K562 (cell line): ENCODE results near the gene FEN1. TPM values are rescaled to one million over a fixed set of nuclear protein-coding genes. Genes with fewer than 3 reads are reported as not detected.
A peak's percentile ranks its signal among the peaks of the same experiment; 100 is the strongest.

ENCODE experiments used
- ATAC-seq: fragments of 200-7000 bp; cut with Tn5 transposase; 3 replicates; pipeline ENCODE4 v1.9.1; 2020; ENCODE audit warnings: moderate library complexity
- BruUV-seq: library from RNA; stranded (reverse); fragments of 400-500 nt; replicated peaks from 2 replicates; lab custom pipeline; 2021; lab: Mats Ljungman, UMichigan
- CTCF ChIA-PET: fragments of 300-600 bp; formaldehyde crosslinking; extraction: SDS; loops from one replicate; lab custom pipeline; 2021; ENCODE audit warnings: low intra/inter-chr PET ratio; lab: Yijun Ruan, JAX
- POLR2A ChIA-PET: fragments of 300-600, 350-650 bp; sonication (Branson Sonifier 250); formaldehyde crosslinking; extraction: SDS; loops from one replicate; lab custom pipeline; 2021; ENCODE audit warnings: antibody characterized with exemption, inconsistent platforms; lab: Yijun Ruan, JAX
- DNase-seq, 4 experiments: peaks; one replicate each; pipeline versions ENCODE4 v3.0.0 to v3.0.0-alpha.2; 2011 to 2018; ENCODE audit warnings: low spot score in 3 of 4, mixed read lengths in 3 of 4; ENCODE audit errors: extremely low read depth in 1 of 4
- FAIRE-seq: peaks from 2 replicates; lab custom pipeline; 2011; peaks lifted over from hg19 to GRCh38; lab: Jason Lieb, UNC
- H2AFZ ChIP-seq: 2 replicates; pipeline ENCODE4 v1.6.0; 2011; ENCODE audit warnings: low read depth, low read length, control low read depth, inconsistent platforms
- H3K27ac ChIP-seq: fragments of 200-600 bp; 3 replicates; pipeline ENCODE4 v1.8.0; 2011; ENCODE audit warnings: low read depth, mild to moderate bottlenecking, control low read depth, inconsistent platforms, low read length, moderate library complexity, mixed read lengths; ENCODE audit errors: extremely low read depth
- H3K27me3 ChIP-seq, 2 experiments: fragments of 300-600 bp in 1 of 2; 2 replicates in 1 of 2; 3 replicates in 1 of 2; pipeline versions ENCODE4 v1.6.0 to v1.8.0; 2011; ENCODE audit warnings: inconsistent platforms in 2 of 2, low read length in 2 of 2, mild to moderate bottlenecking in 1 of 2, mixed read lengths in 1 of 2, moderate library complexity in 1 of 2; ENCODE audit not compliant: control insufficient read depth in 2 of 2, insufficient read depth in 2 of 2
- H3K36me3 ChIP-seq: fragments of 300-600 bp; 3 replicates; pipeline ENCODE4 v1.8.0; 2011; ENCODE audit warnings: mild to moderate bottlenecking, low read length, inconsistent platforms; ENCODE audit not compliant: control insufficient read depth, insufficient read depth
- H3K4me1 ChIP-seq, 2 experiments: fragments of 200-600 bp in 1 of 2; replicated peaks in 1 of 2; 2 replicates in 1 of 2; 3 replicates in 1 of 2; pipeline versions ENCODE4 v1.5.1 to v1.8.0; 2011; ENCODE audit warnings: inconsistent platforms in 2 of 2, low read length in 2 of 2, mild to moderate bottlenecking in 1 of 2, mixed read lengths in 1 of 2, moderate library complexity in 1 of 2; ENCODE audit not compliant: control insufficient read depth in 2 of 2, insufficient read depth in 2 of 2
- H3K4me2 ChIP-seq: 2 replicates; pipeline ENCODE4 v1.6.1; 2011; ENCODE audit warnings: low read length, control low read depth, inconsistent platforms, mixed read lengths; ENCODE audit not compliant: insufficient read depth
- H3K4me3 ChIP-seq: fragments of 200-600 bp; sonication (generic), shearing (Covaris generic); 2 replicates; pipeline ENCODE4 v1.5.1; 2016; ENCODE audit warnings: control low read depth, inconsistent platforms
- H3K79me2 ChIP-seq: fragments of 200-600 bp; 3 replicates; pipeline ENCODE4 v1.8.0; 2011; ENCODE audit warnings: low read length, inconsistent platforms; ENCODE audit not compliant: control insufficient read depth, insufficient read depth
- H3K9ac ChIP-seq, 2 experiments: 2 replicates each; pipeline versions ENCODE4 v1.6.0 to v1.6.1; 2011; ENCODE audit warnings: low read depth in 2 of 2, low read length in 2 of 2, control low read depth in 1 of 2, inconsistent platforms in 1 of 2, mild to moderate bottlenecking in 1 of 2, mixed read lengths in 1 of 2; ENCODE audit not compliant: insufficient read depth in 1 of 2
- H3K9me1 ChIP-seq: one replicate; pipeline ENCODE4 v1.6.0; 2011; ENCODE audit warnings: inconsistent platforms, mild to moderate bottlenecking, low read length, moderate library complexity; ENCODE audit not compliant: control insufficient read depth, insufficient read depth
- H3K9me3 ChIP-seq: replicated peaks from 2 replicates; pipeline ENCODE4 v1.5.1; 2011; ENCODE audit warnings: low read depth, low read length, inconsistent platforms; ENCODE audit not compliant: control insufficient read depth, insufficient read depth
- H4K20me1 ChIP-seq: replicated peaks from 2 replicates; pipeline ENCODE4 v1.6.1; 2011; ENCODE audit warnings: low read length, inconsistent platforms, mixed read lengths; ENCODE audit not compliant: control insufficient read depth, insufficient read depth
- GABPB2 ChIP-seq: fragments of 250-450 bp; sonication (Bioruptor Pico); conservative IDR thresholded peaks from 2 replicates; pipeline ENCODE4 v1.5.1; 2021; ENCODE audit warnings: mild to moderate bottlenecking
- WGBS: fragments of 100-300 bp; shearing (Covaris generic); methylation state at CpG from one replicate; pipeline ENCODE4 v1.1.6; 2016; ENCODE audit warnings: low coverage, mixed read lengths; ENCODE audit not compliant: insufficient coverage; ENCODE audit errors: missing lambda C conversion rate; 5-methylcytosine and 5-hydroxymethylcytosine counted together
- in situ Hi-C: fragments of 300-500 bp; cut with MboI; formaldehyde crosslinking; loops from 4 replicates; pipeline ENCODE4 v1.15.0; 2018; ENCODE audit warnings: inconsistent platforms, mixed read lengths
- intact Hi-C: fragments of 100-400 bp; cut with micrococcal nuclease; formaldehyde crosslinking; loops from 2 replicates; pipeline ENCODE4 v1.14.2; 2022
- polyA plus RNA-seq, 8 experiments: library from polyadenylated mRNA; depleted of rRNA in 4 of 8; stranded (reverse) in 5 of 8; unstranded in 3 of 8; fragments of >200 nt; fragmentation: Nextera tagmentation in 2 of 8; fragmentation: Illumina TruSeq in 1 of 8; extraction: Ambion mirVana in 2 of 8; extraction: Trizol in 1 of 8; gene quantifications; 2 replicates each; pipeline versions ENCODE4 v1.2.1 to v1.2.3, GENCODE V29; 2011 to 2014; ENCODE audit warnings: inconsistent platforms in 1 of 8, missing spikeins in 1 of 8
- total RNA-seq, 7 experiments: library from RNA; depleted of rRNA in 6 of 7; stranded (reverse); fragments of >200 nt in 6 of 7; fragmentation: Illumina TruSeq in 2 of 7; extraction: Trizol in 2 of 7; gene quantifications; 2 replicates each; pipeline versions ENCODE4 v1.2.1 to v1.2.3, GENCODE V29; 2011 to 2021; ENCODE audit warnings: low replicate concordance in 1 of 7
- TF ChIP-seq, protein P1 (sequence below): fragments of 450-650 bp; IDR thresholded peaks from 2 replicates; pipeline ENCODE4 v1.6.1; 2017; ENCODE audit warnings: antibody characterized with exemption, mild to moderate bottlenecking

The FEN1 gene
- total and polyA plus RNA-seq, 9 of the 15 experiments (the other 6 are each of a cell fraction or from before 2014, with no cell fraction given): 58.1 to 156 (median 137) TPM

DNA sequence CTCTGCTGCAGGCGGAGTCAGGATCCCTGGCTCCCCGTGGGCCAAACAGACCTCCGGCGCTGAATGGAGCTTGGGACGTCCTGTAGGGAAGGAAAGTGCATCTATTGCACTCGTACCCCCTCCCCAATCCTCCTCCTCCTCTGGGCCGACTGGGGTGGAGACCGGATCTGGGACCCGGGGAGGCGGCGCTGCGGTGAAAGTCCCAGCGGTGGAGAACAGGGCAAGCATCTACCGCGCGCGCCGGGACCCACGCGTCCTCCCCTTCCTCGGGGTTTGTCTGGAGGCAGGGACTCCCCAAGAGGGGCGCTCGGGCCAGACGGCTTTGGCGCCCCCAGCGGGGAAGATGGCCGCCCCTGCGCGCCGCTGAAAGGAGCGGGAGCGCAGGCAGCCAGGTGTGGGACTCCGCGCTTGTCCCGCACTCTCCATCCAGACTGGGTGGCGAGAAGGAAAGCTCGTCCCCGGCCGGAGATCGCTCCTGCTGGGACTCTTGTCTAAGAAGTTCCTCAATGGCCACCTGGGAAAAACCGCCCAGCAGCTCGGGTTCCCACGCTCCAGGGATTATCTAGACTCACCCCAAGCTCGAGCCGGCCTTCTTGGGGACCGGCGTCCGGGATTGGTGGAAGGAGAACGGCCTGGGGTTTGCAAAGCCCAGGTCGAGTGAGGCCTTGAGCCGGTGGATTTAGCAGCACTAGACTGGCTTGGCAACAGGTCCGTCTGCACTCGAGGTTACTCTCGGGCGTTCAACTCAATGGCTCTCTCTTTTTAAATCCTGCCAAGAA lies 36.1 kb downstream of the FEN1 start:
- no peak for FAIRE-seq
- ATAC-seq: no peak
- Histone ChIP-seq H3K4me2 (no peak overlapping the region), H3K4me1 (peaks cover 7 to 32% of the 10 kb centered on the region in 2 experiments), H3K9ac (0 out of 4 replicates have a peak overlapping the region, but pooled peaks of 1 of the 2 experiments have one; percentile 20), H4K20me1 (no peaks in the 10 kb centered on the region), H3K27me3 (no peaks in the 10 kb centered on the region), H3K9me1 (peaks cover 4% of the 10 kb centered on the region), H3K79me2 (peaks cover 8% of the 10 kb centered on the region; the same call in 2 of the 3 replicates), H3K9me3 (no peaks in the 10 kb centered on the region), H2AFZ (no peak overlapping the region), H3K4me3 (no peak overlapping the region), H3K36me3 (no peaks in the 10 kb centered on the region), H3K27ac (no peak overlapping the region)
- intact Hi-C loops (no loop called here), in situ Hi-C loops (no loop called here)
- CTCF ChIA-PET: no interaction called here
- DNase-seq: no peak
- POLR2A ChIA-PET: interaction anchor here (0.6 kb wide), 1 partner anchor 658 kb away, joined by 3 read pairs; no protein-coding TSS in a partner anchor
- 91% methylated on average over 31 of the region's 55 CpGs for WGBS
- TF ChIP-seq GABPB2 (CRISPR knock-in tag): no peak
- TF ChIP-seq, protein P1, sequence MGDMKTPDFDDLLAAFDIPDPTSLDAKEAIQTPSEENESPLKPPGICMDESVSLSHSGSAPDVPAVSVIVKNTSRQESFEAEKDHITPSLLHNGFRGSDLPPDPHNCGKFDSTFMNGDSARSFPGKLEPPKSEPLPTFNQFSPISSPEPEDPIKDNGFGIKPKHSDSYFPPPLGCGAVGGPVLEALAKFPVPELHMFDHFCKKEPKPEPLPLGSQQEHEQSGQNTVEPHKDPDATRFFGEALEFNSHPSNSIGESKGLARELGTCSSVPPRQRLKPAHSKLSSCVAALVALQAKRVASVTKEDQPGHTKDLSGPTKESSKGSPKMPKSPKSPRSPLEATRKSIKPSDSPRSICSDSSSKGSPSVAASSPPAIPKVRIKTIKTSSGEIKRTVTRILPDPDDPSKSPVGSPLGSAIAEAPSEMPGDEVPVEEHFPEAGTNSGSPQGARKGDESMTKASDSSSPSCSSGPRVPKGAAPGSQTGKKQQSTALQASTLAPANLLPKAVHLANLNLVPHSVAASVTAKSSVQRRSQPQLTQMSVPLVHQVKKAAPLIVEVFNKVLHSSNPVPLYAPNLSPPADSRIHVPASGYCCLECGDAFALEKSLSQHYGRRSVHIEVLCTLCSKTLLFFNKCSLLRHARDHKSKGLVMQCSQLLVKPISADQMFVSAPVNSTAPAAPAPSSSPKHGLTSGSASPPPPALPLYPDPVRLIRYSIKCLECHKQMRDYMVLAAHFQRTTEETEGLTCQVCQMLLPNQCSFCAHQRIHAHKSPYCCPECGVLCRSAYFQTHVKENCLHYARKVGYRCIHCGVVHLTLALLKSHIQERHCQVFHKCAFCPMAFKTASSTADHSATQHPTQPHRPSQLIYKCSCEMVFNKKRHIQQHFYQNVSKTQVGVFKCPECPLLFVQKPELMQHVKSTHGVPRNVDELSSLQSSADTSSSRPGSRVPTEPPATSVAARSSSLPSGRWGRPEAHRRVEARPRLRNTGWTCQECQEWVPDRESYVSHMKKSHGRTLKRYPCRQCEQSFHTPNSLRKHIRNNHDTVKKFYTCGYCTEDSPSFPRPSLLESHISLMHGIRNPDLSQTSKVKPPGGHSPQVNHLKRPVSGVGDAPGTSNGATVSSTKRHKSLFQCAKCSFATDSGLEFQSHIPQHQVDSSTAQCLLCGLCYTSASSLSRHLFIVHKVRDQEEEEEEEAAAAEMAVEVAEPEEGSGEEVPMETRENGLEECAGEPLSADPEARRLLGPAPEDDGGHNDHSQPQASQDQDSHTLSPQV: 0 out of 2 replicates have a peak, but pooled peaks have one; percentile 28
- no TSS peak for BruUV-seq
